Psoas muscle (tissue), 8 donors: ENCODE data around the gene SMYD3. TPM values are rescaled to one million over a fixed set of nuclear protein-coding genes. Genes with fewer than 3 reads are reported as not detected.

Experiments used
- ATAC-seq, 4 donors: fragments of 200-7000 bp; cut with Tn5 transposase; one replicate each; pipeline ENCODE4 v1.9.1; 2020; ENCODE audit warnings: moderate library complexity in 3 of 4, mild to moderate bottlenecking in 2 of 4
- DNase-seq, 2 donors: peaks; one replicate each; pipeline ENCODE4 v3.0.0-alpha.2; 2020
- H3K27ac ChIP-seq: fragments of 200-600 bp; one replicate; pipeline ENCODE4 v1.8.0; 2022
- H3K27me3 ChIP-seq, 3 donors: fragments of 200-600 bp in 1 of 3; one replicate each; pipeline versions ENCODE4 v1.6.1 to v1.8.0; 2013 to 2022; ENCODE audit warnings: low read length in 2 of 3, mild to moderate bottlenecking in 2 of 3, moderate library complexity in 1 of 3; ENCODE audit not compliant: insufficient read depth in 3 of 3
- H3K36me3 ChIP-seq, 2 donors: fragments of 200-600 bp in 1 of 2; one replicate each; pipeline versions ENCODE4 v1.6.1 to v1.8.0; 2013 to 2022; ENCODE audit warnings: low read depth in 1 of 2, mild to moderate bottlenecking in 1 of 2, moderate library complexity in 1 of 2; ENCODE audit not compliant: insufficient read depth in 1 of 2
- H3K4me1 ChIP-seq: fragments of 200-600 bp; one replicate; pipeline ENCODE4 v1.8.0; 2022
- H3K4me3 ChIP-seq: fragments of 200-600 bp; one replicate; pipeline ENCODE4 v1.8.0; 2022; ENCODE audit warnings: mild to moderate bottlenecking
- H3K9me3 ChIP-seq: fragments of 200-600 bp; one replicate; pipeline ENCODE4 v1.8.0; 2022
- CTCF ChIP-seq: fragments of 200-600 bp; IDR thresholded peaks from one replicate; pipeline ENCODE4 v1.8.0; 2022; ENCODE audit warnings: antibody characterized with exemption
- WGBS, 3 donors: extraction: QIAGEN DNeasy Blood & Tissue Kit; methylation state at CpG; one replicate each; pipeline versions ENCODE4 v1.1.6 to v1.1.7; 2013; 5-methylcytosine and 5-hydroxymethylcytosine counted together
- intact Hi-C, 2 donors: fragments of 100-400 bp; cut with DNase I; formaldehyde crosslinking; loops; one replicate each; pipeline versions ENCODE4 v1.11.0 to v1.14.2; 2022
- polyA plus RNA-seq, 3 donors: library from polyadenylated mRNA; stranded (reverse); fragments of 200-250 nt; gene quantifications; one replicate each; pipeline ENCODE4 v1.2.3, GENCODE V29; 2013
- total RNA-seq, 4 donors: library from RNA; stranded (reverse); fragmentation: NEBNext Ultra II Directional in 2 of 4; extraction: Animal tissue kit (Norgen Biotek cat#: 25700) in 2 of 4; gene quantifications; one replicate each; pipeline versions ENCODE4 v1.2.1 to v1.2.4, GENCODE V29; 2021 to 2023
- donor health status: healthy with polysubstance abuse.
- donor health status: DM: no; HTN: no; CAD: no; lungs with moderate emphysema.
- donor health status: Bipolar disorder and iron deficiency.
- donor health status: healthy.
- donor health status: DM: yes; HTN: yes; CAD: no.
- donor health status: DM: no; HTN: no; CAD: no.
- donor health status: DM: no; HTN: no; CAD: no.
- donor health status: DM: yes; HTN: yes; CAD: no.

Gene SMYD3
- total and polyA plus RNA-seq, 7 donors, result 2.9 to 6.4 (median 4.9) TPM

GRCh38 chr1:246302251-246302625 lies 204.8 kb downstream of the SMYD3 start:
- no peak for TF ChIP-seq CTCF
- WGBS, 3 donors, result 84 to 92% (median 89%) methylated on average over 1 of the region's 1 CpG

GRCh38 chr1:246301553-246302250 lies 205.4 kb downstream of the SMYD3 start:
- no peak for ATAC-seq
- intact Hi-C loops, result no loop called here

More at GRCh38 chr1:246302251-246302625, 204.8 kb downstream of the SMYD3 start:
- Histone ChIP-seq H3K4me3 (no peak overlapping the region), H3K9me3 (no peaks in the 10 kb centered on the region), H3K36me3 (no peaks in the 10 kb centered on the region), H3K27me3 (no peaks in the 10 kb centered on the region), H3K27ac (no peak overlapping the region), H3K4me1 (no peaks in the 10 kb centered on the region)
- intact Hi-C loops, result no loop called here
- DNase-seq, result no peak
- ATAC-seq, result no peak

GRCh38 chr1:246300626-246301549 lies 206.2 kb downstream of the SMYD3 start:
- TF ChIP-seq CTCF, result no peak
- H3K4me3 ChIP-seq, result no peak overlapping the region
- no peak for DNase-seq

More at GRCh38 chr1:246301553-246302250, 205.4 kb downstream of the SMYD3 start:
- TF ChIP-seq CTCF, result no peak
- DNase-seq, result no peak
- WGBS, 3 donors, result 82 to 87% (median 83%) methylated on average over 6 of the region's 6 CpGs
- no peaks in the 10 kb centered on the region for H3K27me3 ChIP-seq
- H3K9me3 ChIP-seq, result no peaks in the 10 kb centered on the region
- H3K36me3 ChIP-seq, result no peaks in the 10 kb centered on the region
- H3K4me1 ChIP-seq, result no peaks in the 10 kb centered on the region
- no peak overlapping the region for H3K27ac ChIP-seq
- H3K4me3 ChIP-seq, result no peak overlapping the region

GRCh38 chr1:246297279-246298265 lies 209.5 kb downstream of the SMYD3 start:
- DNase-seq (no peak), ATAC-seq (no peak)
- Histone ChIP-seq H3K4me1 (no peaks in the 10 kb centered on the region), H3K9me3 (no peaks in the 10 kb centered on the region), H3K4me3 (no peak overlapping the region), H3K27me3 (no peaks in the 10 kb centered on the region), H3K36me3 (no peaks in the 10 kb centered on the region), H3K27ac (no peak overlapping the region)
- intact Hi-C loops, result no loop called here
- no peak for TF ChIP-seq CTCF
- WGBS, 3 donors, result 79 to 85% (median 80%) methylated on average over 5 of the region's 5 CpGs

More at GRCh38 chr1:246300626-246301549, 206.2 kb downstream of the SMYD3 start:
- no peaks in the 10 kb centered on the region for H3K9me3 ChIP-seq
- H3K4me1 ChIP-seq, result no peaks in the 10 kb centered on the region
- 85 to 86% (median 85%) methylated on average over 6 of the region's 6 CpGs for WGBS, 3 donors
- no peak for ATAC-seq
- intact Hi-C loops, result no loop called here
- no peak overlapping the region for H3K27ac ChIP-seq
- no peaks in the 10 kb centered on the region for H3K27me3 ChIP-seq
- no peaks in the 10 kb centered on the region for H3K36me3 ChIP-seq
